NCI-H1048 (cell line): ENCODE measurements around the gene ARHGEF17.

Source experiments
- DNase-seq: peaks from one replicate; lab custom pipeline; 2025; lab: John Stamatoyannopoulos, UW

Gene ARHGEF17

DNA sequence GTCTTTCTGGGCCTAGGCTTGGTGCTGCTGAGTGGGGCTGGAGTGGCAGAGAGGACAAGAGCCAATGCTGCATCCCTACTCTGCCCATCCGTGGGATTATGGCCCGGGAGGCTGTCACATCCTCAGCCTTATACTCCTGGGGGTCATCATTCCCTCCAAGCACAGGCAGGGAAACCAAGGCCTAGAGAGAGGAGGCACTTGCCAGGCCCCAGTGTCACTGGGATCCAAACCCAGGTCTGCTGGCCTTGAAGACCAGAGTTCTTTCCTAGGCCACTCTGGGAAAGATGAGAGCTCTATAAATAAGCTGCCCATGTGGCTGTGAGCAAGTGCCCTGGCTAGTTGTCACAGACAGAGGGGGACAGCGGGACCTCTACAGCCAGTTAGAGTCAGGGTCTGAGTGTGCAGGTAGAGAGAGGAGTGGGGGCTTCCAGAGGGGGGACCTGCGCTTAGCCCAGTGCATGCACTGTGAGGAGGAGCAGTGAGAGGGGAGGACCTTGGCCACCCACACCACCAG lies 72.9 kb downstream of the ARHGEF17 start:
- DNase-seq: no peak

DNA sequence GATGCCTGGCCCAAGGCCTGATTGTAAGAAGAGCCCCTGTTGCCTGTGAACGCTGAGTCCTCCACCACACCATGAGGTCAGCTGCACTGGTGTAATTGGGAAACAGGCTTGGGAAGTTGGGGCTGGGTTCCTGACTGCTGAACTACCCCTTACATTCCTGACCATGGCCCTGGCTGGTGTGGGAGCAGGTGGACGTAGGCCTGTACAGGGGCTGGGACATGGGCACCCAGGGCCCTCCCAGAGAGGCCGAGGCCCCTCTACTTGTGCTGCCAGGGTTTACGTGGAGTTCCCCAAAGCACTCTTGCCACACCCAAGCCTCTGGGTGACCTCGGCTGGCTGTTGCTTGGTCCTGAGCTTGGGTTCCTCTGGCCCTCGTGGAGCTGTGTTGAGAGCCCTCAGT lies 73.5 kb downstream of the ARHGEF17 start:
- no peak for DNase-seq

DNA sequence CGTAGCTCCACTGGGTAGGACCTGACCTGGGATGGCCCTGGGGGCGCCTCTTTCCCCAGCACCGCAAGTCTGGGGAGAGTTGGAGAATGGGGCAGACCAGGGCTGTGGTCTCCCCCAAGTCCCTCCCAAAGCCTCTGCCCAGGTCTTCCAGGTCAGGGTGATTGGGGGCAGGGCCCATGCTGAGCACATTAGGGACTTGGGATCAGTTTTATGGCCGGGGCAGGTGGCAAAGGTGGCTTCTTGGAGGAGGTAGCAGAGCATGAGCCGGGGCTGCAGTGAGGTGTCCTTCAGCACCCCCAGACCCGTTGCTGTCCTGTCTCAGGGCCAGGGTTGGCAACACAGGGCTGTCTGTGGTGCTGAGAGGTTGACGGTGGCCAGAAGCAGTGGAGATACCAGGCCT lies 74.1 kb downstream of the ARHGEF17 start:
- DNase-seq: no peak

DNA sequence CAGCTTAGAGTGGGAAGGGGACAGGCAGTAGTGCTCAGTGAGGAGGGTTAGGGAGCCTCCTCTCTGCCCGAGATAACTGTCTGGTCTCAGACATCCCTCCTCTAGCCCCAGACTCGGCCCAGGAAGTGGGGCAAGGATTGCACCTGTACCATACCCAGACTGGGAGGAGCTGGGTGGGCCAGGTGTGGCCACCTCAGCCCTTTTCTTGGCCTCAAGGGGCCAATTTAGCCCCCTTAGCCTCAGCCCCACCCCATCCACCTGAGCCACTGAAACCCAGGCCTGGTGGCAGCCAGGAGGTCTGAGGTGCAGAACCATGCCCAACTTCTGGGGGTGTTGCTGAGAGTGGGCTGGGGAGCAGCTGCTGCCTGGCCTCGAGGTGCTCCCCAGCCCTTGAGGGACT lies 74.7 kb downstream of the ARHGEF17 start:
- no peak for DNase-seq

DNA sequence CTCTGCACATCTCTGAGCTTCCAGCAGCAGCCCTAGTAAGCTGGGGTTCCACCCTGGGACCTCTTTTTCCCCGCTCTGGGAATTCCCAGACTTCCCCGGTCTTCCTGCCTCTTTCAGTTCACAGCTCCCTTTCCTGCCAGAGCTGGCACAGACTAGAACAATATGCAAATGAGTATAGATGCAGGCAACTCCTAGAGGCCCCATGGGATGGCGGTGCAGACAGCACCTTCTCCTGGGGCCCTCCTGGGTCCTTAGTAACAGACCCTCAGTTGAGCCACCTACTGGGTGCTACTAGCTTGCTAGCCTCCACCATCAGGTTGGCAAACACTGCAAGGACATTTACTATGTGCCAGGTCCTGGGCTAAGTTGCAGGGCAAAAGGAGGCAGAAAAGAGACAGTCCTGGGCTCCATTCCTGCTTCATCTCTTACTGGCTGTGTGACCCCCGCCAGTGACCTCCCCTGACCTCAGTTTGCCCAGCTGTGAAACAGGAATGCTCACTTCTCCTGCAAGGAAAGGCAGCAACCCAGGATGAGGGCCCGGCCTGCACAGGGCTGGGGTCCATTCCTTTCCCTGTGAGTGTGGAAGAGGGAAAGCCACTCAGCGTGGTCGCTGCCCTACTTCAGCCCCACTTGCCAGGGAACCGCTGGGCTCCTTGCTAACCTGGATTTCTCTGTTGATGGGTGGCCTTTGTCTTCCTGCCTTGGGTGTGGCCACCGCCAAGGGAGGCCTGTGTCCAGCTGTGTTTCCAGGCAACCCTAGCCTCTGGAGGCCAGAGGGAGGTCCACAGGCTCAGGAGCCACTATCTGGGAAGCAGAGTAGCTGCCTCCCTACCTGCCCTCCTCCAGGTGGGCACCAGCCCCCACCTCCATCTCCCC lies 75.4 kb downstream of the ARHGEF17 start:
- DNase-seq: no peak

DNA sequence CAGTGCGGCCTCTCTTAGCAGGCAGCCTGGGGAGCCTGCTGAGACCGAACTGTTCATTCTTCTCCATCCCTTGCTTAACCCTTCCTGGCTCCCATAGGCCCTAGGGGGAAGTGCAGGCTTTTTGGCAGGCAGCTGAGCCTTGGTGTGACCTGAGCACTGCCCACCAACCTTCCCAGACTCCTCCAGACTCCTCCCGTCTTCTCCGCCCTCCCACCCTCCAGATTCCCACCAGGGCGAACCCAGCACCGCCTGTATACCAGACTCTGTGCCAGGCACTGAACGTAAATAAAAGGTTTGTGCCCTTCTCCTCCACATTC lies 76.0 kb downstream of the ARHGEF17 start:
- no peak for DNase-seq

DNA sequence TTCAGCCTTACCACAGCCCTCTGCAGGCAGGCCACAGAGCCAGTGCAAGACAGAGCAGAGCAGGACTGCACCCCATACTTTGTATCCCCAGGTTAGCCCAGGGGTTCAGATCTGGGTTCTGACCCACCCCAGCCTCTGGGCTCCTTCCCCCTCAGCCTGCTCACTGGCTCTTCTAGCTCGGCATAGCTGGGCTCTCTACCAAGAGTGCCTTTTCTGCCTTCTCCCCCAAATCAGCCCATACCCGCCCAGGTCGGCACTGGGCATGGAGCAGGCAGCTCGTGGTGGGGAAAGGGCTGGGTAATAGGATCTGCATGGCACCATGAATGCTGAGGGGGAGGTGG lies 76.4 kb downstream of the ARHGEF17 start:
- DNase-seq: no peak

DNA sequence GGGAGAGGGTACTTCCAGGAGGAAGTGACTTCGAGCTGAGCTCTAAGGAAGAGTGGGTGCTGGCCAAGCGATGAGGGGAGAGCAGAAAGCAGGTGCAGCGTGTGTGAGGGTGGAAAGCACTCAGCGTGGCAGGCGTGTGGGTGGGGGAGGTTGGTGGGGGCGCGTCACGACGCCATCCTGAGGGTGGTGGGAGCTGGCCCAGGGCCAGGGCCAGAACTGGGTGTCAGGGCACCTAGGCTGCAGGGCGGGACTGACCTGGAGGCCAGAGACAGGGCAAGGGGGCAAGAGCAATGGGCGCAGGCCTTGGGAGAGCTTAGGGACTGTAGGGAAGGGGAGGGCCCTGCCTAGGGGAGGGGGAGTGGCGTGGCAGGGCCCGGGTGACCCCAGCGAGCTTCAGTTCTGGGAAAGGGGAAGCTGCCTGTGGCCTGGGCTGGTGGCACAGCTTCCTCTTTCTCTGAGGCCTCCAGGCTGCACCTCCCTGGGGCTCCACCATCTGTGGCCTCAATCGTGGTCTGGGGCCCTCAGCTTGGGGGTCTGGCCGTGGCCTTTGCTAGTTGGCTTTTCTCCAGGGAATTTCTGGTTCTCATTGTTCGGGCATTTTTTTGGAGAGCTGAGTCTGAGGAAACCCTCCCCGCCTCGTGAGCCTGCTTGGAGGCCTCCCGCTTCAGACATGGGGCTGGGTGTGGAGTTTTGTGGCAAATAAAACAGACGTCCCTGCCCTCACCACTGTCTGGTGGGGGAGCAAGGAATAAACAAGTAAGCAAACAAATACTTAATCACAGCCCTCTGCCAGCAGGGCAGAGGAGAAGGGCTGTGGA lies 77.0 kb downstream of the ARHGEF17 start:
- DNase-seq: no peak

DNA sequence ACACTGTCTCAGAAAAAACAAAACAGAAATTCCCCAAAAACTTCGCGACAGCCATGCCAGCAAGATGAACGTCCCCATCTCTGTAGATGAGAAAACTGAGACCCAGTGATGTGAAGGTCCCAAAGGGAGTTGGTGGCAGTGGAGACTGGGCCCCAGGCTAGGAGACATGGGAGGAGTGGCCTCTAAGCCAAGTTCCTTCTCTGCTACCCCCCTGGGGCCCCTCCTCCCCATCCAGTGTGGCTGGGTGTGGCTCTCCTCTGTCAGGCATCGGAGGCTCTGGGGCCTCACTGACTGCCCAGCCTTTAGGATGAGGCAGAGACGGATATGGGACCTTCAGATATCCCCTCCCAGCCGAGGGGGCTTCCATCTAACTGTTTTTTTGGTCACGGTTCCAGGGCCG lies 77.9 kb downstream of the ARHGEF17 start:
- DNase-seq: no peak

DNA sequence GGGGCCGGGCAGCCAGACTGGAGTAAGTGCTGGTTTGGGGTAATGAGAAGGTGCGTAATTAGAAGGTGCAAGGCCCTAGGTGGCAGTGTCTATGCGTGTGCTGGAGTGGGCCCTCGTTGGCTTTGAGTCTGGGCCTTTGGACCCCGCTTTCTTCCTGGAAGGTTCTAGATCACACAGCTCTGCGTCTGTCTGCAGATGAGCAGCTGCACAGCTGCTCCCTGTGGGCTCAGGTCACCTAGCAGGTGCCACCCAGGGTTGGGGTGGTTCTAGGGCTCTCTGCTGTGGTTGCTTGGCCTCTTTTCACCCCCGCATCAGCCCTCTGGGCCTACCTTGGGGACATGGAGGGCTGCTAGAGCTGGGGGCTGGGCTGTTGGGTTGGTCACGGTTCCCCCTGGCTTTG lies 78.5 kb downstream of the ARHGEF17 start:
- no peak for DNase-seq

DNA sequence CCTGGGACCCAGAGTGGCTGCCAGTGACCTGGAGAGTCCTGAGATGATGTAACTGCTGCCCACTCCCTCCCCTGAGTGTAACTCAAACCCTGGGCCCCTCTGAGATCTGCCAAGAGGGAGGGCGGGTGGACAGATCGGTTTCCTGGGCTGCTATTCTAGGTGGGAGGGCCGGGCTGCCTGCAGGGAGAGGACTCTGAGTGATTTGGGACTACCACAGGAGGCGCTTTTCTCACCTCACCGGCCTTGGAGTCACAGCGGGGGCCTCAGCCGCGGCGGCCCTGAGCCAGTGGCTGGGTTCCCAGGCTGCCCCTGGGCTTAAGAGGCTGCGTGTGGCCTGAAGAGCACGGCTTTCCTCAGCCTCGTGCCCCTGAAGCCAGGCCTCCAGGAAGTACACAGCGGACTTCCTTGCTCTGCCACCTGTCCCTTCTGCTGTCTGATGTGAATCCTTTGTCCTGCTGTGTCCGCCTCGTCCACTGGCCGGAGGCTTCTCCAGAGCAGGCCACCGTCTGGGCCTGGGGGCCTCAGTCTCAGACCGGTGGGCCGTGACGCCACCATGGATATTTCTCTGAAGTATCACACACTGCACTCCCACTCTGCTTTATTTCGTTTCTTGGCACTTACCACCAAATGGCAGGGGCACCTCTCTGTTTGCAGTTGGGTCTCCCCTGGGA lies 79.7 kb downstream of the ARHGEF17 start:
- DNase-seq: no peak

DNA sequence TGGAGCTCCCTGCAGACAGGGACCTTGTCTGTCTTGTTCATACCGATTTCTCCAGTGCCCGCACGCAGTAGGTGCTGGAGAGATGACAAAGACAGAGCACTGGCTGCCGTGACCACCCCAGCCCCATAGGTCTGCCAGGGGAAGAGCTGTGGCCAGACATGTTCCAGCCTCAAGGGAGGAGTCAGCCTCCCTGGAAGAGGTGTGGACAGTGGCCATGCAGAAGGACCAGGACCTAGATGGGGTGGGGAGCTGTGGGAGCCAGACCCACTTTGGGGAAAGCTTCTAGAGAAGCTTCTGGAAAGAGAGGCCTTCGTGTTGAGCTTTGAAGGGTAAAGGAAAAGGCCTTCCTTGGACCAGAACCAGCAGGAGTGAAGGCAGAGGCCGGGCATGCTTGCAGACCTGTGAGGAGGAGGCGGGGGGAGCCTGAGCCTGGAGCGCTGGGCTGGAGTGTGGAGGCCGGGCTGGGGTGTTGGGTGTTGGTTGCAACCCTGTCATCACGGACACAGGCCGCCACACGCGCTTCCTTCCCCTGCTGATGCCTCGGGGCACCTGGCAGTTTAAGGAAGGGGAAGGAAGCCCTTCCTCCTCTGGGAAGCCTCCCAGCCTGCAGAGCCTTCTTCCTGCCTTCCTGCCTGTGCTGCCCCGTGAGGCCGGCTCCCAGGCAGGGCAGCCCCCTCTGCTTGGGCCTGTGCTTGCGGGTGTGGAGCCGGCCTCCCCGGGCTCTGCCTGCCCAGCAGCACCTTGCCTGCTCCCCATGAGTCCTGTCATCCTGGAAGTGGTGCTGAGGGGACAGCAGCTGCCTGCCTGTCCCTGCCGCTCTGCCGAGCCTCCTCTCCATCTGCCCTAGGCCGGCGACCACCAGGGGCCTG lies 80.4 kb downstream of the ARHGEF17 start:
- DNase-seq: no peak

DNA sequence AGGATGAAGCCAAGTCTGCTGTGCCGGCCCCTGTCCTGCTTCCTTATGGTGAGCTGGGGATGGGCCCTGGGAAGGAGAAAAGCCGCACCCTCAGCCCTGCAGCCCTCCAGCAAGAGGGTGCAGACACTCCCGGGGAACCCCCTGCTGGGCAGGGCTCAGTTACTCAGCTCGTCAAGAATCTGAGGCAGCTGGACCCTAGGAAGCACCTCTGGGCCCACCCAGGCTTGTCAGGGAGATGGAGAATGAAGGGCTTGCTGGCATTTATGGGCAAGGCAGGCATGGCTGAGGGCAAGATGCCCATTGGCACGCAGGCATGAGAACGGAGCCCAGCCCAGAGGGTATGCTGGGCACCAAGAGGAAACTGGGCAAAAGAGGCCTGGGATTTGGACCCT lies 81.1 kb downstream of the ARHGEF17 start:
- DNase-seq: no peak

DNA sequence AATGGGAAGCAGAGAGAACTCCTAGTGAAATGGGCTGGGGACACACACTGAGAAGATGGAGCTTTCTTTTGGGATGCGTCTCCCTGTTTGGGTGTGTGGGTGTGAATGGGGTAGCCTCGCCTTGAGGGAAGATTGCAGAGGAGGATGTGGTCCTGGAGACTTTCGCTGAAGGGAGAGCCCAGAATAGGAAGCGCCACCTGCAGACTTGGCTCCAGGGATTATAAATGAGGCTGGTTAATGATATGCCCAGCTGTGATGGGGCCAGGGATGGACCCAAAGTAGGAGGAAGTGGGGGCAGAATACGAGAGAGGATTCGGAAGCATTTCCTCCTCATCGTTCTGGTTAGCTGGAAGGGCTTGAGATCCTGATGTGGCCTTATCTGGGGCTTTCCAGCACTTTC lies 81.8 kb downstream of the ARHGEF17 start:
- DNase-seq: no peak

DNA sequence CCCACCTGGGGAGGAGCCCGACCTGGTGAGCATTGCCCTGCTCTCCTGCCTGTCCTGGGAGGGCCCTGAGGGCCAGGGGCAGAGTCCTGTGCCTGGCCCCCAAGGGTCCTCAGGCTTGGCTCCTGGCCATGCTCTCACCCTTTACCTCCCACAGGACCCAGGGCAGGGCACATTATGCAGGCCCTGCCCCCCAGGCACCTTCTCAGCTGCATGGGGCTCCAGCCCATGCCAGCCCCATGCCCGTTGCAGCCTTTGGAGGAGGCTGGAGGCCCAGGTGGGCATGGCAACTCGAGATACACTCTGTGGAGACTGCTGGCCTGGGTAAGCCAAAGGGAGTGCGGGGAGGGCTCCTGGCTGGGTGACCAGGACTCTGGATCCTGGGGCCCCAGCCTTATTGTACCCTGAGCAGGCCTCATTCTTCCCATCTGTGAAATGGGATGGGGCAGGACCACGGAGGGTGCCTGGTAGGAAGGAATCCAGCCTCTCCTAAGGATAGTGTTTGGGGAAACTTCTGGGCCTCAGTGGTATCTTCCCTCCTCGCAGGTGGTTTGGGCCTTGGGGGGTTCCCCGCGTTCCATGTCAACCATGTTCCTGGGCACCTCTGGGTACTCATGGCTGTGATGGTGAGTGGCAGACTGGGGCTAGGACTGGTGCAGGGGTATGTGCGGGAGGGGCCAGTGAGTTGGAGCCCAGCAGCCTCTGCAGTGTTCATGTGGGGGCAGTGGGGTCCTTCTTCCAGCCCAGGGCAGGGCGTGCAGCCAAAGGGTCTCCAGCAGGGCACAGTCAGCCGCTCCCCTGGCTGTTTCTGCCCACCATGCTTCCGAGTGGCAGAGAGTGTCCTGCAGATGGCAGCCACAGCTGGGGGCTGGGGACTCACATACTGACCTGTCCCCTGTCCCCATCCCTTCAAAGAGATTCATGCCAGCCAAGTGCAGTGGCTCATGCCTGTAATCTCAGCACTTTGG lies 82.8 kb downstream of the ARHGEF17 start:
- no peak for DNase-seq

DNA sequence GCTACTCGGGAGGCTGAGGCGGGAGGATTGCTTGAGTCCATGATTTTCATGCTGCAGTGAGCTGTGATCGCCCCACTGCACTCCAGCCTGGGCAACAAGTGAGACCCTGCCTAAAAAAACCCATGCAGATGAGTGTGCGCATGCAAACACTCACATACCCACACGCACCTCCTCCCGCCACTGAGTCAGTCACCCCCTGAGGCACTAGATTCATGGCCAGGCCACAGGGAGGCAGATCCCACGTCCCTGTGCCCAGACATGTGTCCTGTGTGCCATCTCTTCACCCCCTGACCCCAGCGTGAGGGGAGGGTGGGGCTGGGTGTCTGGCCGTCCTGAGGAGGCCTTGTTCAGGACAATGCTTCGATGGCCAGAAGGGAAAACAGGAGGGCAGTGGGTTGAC lies 83.6 kb downstream of the ARHGEF17 start:
- no peak for DNase-seq

DNA sequence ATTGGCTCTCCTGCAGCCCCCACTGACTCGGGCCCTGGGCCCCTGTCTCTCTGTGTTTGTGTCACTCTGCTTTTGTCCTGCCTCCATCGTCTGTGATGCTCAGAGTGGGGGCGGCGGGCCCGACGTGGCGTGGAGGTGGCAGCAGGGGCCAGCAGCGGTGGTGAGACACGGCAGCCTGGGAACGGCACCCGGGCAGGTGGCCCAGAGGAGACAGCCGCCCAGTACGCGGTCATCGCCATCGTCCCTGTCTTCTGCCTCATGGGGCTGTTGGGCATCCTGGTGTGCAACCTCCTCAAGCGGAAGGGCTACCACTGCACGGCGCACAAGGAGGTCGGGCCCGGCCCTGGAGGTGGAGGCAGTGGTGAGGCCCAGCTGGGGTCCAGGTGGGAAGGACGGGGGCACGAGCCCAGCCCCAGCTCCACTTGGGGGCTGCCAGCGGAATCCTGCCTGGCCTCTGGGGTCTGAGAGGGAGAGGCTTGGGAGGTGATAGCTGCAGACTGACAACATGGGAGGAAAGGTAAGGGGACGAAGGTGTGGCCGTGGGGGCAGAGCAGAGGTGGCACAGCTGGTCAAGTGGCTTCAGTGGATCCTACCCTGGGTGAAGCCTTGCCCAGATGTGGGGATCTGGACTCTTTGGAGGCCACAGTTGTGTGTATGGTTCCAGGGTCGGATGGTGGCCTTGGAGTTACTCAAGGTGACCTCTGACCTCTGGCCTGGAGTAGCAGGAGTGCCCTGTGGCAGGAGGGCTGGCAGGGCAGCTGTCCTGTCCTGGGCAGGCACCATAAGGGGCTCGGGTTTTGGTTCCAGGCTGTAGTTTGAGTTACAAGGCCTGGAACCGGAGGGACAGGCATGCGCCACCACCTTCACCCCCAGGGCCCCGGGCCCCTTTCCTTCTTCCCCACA lies 84.3 kb downstream of the ARHGEF17 start:
- no peak for DNase-seq

DNA sequence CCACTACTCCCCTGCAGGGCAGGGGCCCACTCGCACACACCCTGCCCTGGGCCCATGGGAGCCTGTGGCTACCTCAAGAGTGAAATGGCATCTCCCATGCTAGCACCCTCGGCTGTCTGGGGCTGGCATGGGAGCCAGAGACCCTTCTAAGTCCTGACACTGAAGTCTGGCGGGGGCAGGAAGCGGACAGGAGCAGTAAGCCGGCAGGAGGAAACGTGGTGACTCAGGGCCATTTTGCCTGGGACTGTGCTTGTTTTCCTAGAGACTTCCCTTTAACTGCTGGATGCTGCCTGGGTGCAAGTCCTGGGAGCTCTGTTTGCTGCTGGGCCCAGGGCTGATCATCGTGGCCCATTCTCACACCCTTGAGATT lies 84.9 kb downstream of the ARHGEF17 start:
- no peak for DNase-seq
